GM12878 (cell line): ENCODE measurements around the gene PSMF1. TPM values are rescaled to one million over a fixed set of nuclear protein-coding genes. Genes with fewer than 3 reads are reported as not detected.

Experiments
- ATAC-seq: fragments of 200-7000 bp; cut with Tn5 transposase; 3 replicates; pipeline ENCODE4 v1.9.1; 2020; ENCODE audit warnings: mild to moderate bottlenecking, moderate library complexity
- BruUV-seq: library from RNA; stranded (reverse); fragments of 400-500 nt; replicated peaks from 2 replicates; lab custom pipeline; 2021; lab: Mats Ljungman, UMichigan
- CTCF ChIA-PET: fragments of 300-600 bp; sonication (Branson Sonifier 250); formaldehyde crosslinking; extraction: SDS; loops from one replicate; lab custom pipeline; 2021; ENCODE audit warnings: inconsistent platforms; lab: Yijun Ruan, JAX
- POLR2A ChIA-PET: fragments of 350-600 bp; formaldehyde crosslinking; extraction: SDS; loops from one replicate; lab custom pipeline; 2021; ENCODE audit warnings: inconsistent platforms; lab: Charles Lee
- RAD21 ChIA-PET: fragments of 300-600 bp; sonication (Branson Sonifier 250); formaldehyde crosslinking; loops from one replicate; lab custom pipeline; 2023; ENCODE audit warnings: antibody characterized with exemption; ENCODE audit not compliant: unreplicated experiment; lab: Charles Lee
- SMC1A ChIA-PET: fragments of 300-600 bp; sonication (Branson Sonifier 250); formaldehyde crosslinking; loops from one replicate; lab custom pipeline; 2023; ENCODE audit not compliant: unreplicated experiment, uncharacterized antibody; lab: Charles Lee
- DNase-seq: peaks from one replicate; pipeline ENCODE4 v3.0.0-alpha.2; 2011; ENCODE audit warnings: low read depth, low spot score
- FAIRE-seq: peaks from 3 replicates; lab custom pipeline; 2011; peaks lifted over from hg19 to GRCh38; lab: Jason Lieb, UNC
- H2AFZ ChIP-seq: 2 replicates; pipeline ENCODE4 v1.6.0; 2011; ENCODE audit warnings: low read depth, low read length, control low read depth; ENCODE audit not compliant: control insufficient read depth
- H3K27ac ChIP-seq: 2 replicates; pipeline ENCODE4 v1.5.1; 2011; ENCODE audit warnings: control low read depth; ENCODE audit not compliant: control insufficient read depth, insufficient read depth
- H3K27me3 ChIP-seq, 2 experiments: replicated peaks in 1 of 2; 2 replicates each; pipeline versions ENCODE4 v1.6.0 to v1.6.1; 2011; ENCODE audit warnings: low read length in 1 of 2; ENCODE audit not compliant: control insufficient read depth in 2 of 2, insufficient read depth in 2 of 2
- H3K36me3 ChIP-seq, 2 experiments: 2 replicates each; pipeline ENCODE4 v1.5.1; 2011; ENCODE audit warnings: low read length in 1 of 2; ENCODE audit not compliant: control insufficient read depth in 2 of 2, insufficient read depth in 2 of 2
- H3K4me1 ChIP-seq: 2 replicates; pipeline ENCODE4 v1.6.1; 2011; ENCODE audit warnings: mild to moderate bottlenecking, low read length, moderate library complexity, mixed read lengths; ENCODE audit not compliant: control insufficient read depth, insufficient read depth
- H3K4me2 ChIP-seq: 2 replicates; pipeline ENCODE4 v1.6.0; 2011; ENCODE audit warnings: control low read depth; ENCODE audit not compliant: control insufficient read depth, insufficient read depth
- H3K4me3 ChIP-seq: fragments of 200-600 bp; sonication (generic); 2 replicates; pipeline ENCODE4 v1.5.1; 2016
- H3K79me2 ChIP-seq: 2 replicates; pipeline ENCODE4 v1.6.0; 2011; ENCODE audit warnings: low read length; ENCODE audit not compliant: control insufficient read depth, insufficient read depth
- H3K9ac ChIP-seq: 2 replicates; pipeline ENCODE4 v1.8.0; 2011; ENCODE audit warnings: low read length, control low read depth, mixed read lengths; ENCODE audit not compliant: control insufficient read depth, insufficient read depth
- H3K9me3 ChIP-seq: replicated peaks from 3 replicates; pipeline ENCODE4 v1.5.1; 2011; ENCODE audit warnings: mild to moderate bottlenecking, low read length; ENCODE audit not compliant: control insufficient read depth, insufficient read depth
- H4K20me1 ChIP-seq: 2 replicates; pipeline ENCODE4 v1.6.0; 2011; ENCODE audit not compliant: control insufficient read depth, insufficient read depth
- ASH2L ChIP-seq: fragments of 300-600, 200-600 bp; sonication (generic); IDR thresholded peaks from 2 replicates; pipeline ENCODE4 v1.6.1; 2017; ENCODE audit warnings: low read depth, mild to moderate bottlenecking, borderline replicate concordance
- BACH1 ChIP-seq: fragments of 450-650 bp; IDR thresholded peaks from 2 replicates; pipeline ENCODE4 v1.6.1; 2017; ENCODE audit warnings: mild to moderate bottlenecking, borderline replicate concordance
- CHD4 ChIP-seq: fragments of 200-600 bp; sonication (generic); IDR thresholded peaks from 2 replicates; pipeline ENCODE4 v1.6.1; 2016; ENCODE audit warnings: mild to moderate bottlenecking
- EED ChIP-seq: sonication (generic); IDR thresholded peaks from 2 replicates; pipeline ENCODE4 v1.6.1; 2016; ENCODE audit warnings: antibody characterized with exemption, low read depth
- IKZF2 ChIP-seq, 2 experiments: fragments of 450-650 bp; IDR thresholded peaks; 2 replicates each; pipeline ENCODE4 v1.6.1; 2017; ENCODE audit warnings: mild to moderate bottlenecking in 2 of 2, moderate library complexity in 2 of 2
- IRF4 ChIP-seq: IDR thresholded peaks from 2 replicates; pipeline ENCODE4 v1.6.1; 2011; ENCODE audit warnings: low read depth, low read length
- KLF5 ChIP-seq: fragments of 450-650 bp; IDR thresholded peaks from 2 replicates; pipeline ENCODE4 v1.6.1; 2014; ENCODE audit warnings: mild to moderate bottlenecking; ENCODE audit not compliant: partially characterized antibody
- ZSCAN29 ChIP-seq: fragments of 450-650 bp; IDR thresholded peaks from 2 replicates; pipeline ENCODE4 v1.6.1; 2017; ENCODE audit warnings: mild to moderate bottlenecking, moderate library complexity
- WGBS: methylation state at CpG from one replicate; pipeline ENCODE4 v1.1.6; 2016; ENCODE audit warnings: low lambda C conversion rate; ENCODE audit not compliant: insufficient replicate concordance, insufficient coverage; ENCODE audit errors: missing lambda C conversion rate; 5-methylcytosine and 5-hydroxymethylcytosine counted together
- in situ Hi-C: fragments of 300-500 bp; cut with MboI; formaldehyde crosslinking; loops from 9 replicates; pipeline ENCODE4 v1.14.3; 2018; ENCODE audit warnings: mixed read lengths
- intact Hi-C: fragments of 100-400 bp; cut with micrococcal nuclease; formaldehyde crosslinking; loops from one replicate; pipeline ENCODE4 v1.14.2; 2022; ENCODE audit not compliant: unreplicated experiment
- polyA plus RNA-seq, 11 experiments: library from polyadenylated mRNA; depleted of rRNA in 4 of 11; unstranded in 6 of 11; stranded (reverse) in 5 of 11; fragments of >200 nt; fragmentation: Nextera tagmentation in 4 of 11; fragmentation: Illumina TruSeq in 1 of 11; extraction: Ambion mirVana in 4 of 11; extraction: Trizol in 1 of 11; gene quantifications; 1 replicate in 1 of 11; 2 replicates in 10 of 11; pipeline versions ENCODE4 v1.2.1 to v1.2.3, GENCODE V29; 2011 to 2016; ENCODE audit warnings: inconsistent platforms in 2 of 11, missing spikeins in 2 of 11, low read depth in 1 of 11
- total RNA-seq, 4 experiments: library from RNA; depleted of rRNA in 3 of 4; stranded (reverse); fragments of >200 nt in 3 of 4; fragmentation: Illumina TruSeq in 1 of 4; extraction: Trizol in 1 of 4; gene quantifications; 2 replicates each; pipeline versions ENCODE4 v1.2.1 to v1.2.3, GENCODE V29; 2013 to 2021
- TF ChIP-seq, protein P1 (sequence below): fragments of 150-350 bp; IDR thresholded peaks from 2 replicates; pipeline ENCODE4 v1.6.1; 2016; ENCODE audit warnings: low read depth, low read length
- TF ChIP-seq, protein P2 (sequence below): IDR thresholded peaks from 2 replicates; pipeline ENCODE4 v1.6.1; 2011; ENCODE audit warnings: borderline replicate concordance, low read depth, mild to moderate bottlenecking, moderate library complexity, low read length; ENCODE audit not compliant: insufficient read depth, poor library complexity, severe bottlenecking

PSMF1 gene
- total and polyA plus RNA-seq, 10 of the 15 experiments (the other 5 are each of a cell fraction or from before 2014, with no cell fraction given), result 14.2 to 173 (median 40.6) TPM

DNA sequence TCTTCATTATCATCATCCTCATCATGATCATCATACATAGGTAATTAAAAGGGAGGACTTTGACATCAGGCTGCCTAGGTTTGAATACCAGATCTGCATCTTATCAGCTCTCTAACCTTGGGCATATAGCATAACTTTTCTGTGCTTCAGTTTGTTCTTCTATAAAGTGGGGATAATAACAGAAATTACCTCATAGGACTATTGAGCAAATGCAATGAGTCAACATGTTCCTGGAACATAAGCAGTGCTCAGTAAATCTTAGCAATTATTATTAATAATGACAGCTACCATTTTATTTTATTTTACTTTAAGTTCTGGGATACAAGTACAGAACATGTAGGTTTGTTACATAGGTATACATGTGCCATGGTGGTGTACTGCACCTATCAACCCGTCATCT lies 92.1 kb downstream of the PSMF1 start:
- SMC1A ChIA-PET, result interaction anchor here (0.9 kb wide), 1 partner anchor 255 kb away, joined by 3 read pairs; no protein-coding TSS in a partner anchor

DNA sequence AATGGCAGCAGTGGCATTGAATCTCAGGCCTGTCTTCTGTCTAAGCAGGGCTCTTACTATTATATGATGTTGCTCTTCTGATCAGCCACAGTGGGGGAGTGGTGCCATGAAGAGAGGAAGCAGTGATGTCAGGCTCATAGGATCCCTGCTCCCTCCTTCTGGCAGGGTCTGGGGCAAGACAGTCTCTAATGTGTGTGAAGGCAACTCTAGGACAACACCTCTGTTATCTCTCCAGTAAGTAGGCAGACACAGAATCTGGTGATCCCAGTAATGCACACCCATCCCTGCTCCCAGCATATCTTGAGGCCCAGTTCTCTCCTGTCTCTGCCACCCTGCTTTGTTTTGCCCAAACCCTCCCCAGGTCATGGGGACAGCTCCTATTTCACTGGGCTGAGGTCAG lies 93.6 kb downstream of the PSMF1 start:
- Histone ChIP-seq H3K4me2 (no peak overlapping the region), H3K36me3 (no peaks in the 10 kb centered on the region), H3K79me2 (no peaks in the 10 kb centered on the region), H3K27me3 (peaks cover 0 to 4% of the 10 kb centered on the region in 2 experiments; a peak in 1 of 4 replicates), H3K9ac (no peak overlapping the region), H2AFZ (no peak overlapping the region), H4K20me1 (no peaks in the 10 kb centered on the region), H3K4me1 (peaks cover 2% of the 10 kb centered on the region; the same call in 1 of the 2 replicates), H3K4me3 (no peak overlapping the region), H3K9me3 (no peaks in the 10 kb centered on the region), H3K27ac (no peak overlapping the region)
- no peak for DNase-seq
- BruUV-seq, result no TSS peak
- FAIRE-seq, result no peak
- intact Hi-C loops (loop anchor here (2.0 kb wide), 1 partner anchor 103 kb away; no protein-coding TSS in a partner anchor), in situ Hi-C loops (loop anchor here (5.0 kb wide), 1 partner anchor 395 kb away; no protein-coding TSS in a partner anchor)
- ATAC-seq, result no peak
- POLR2A ChIA-PET, result no interaction called here
- RAD21 ChIA-PET, result interaction anchor here (1.1 kb wide), 1 partner anchor 257 kb away, joined by 3 read pairs; no protein-coding TSS in a partner anchor
- CTCF ChIA-PET, result interaction anchor here (1.3 to 1.9 kb wide), 4 partner anchors 12 to 248 kb away, joined by 3 to 4 read pairs (median 4); no protein-coding TSS in a partner anchor
- SMC1A ChIA-PET, result interaction anchor here (1.0 to 1.3 kb wide), 2 partner anchors 22 to 224 kb away, joined by 3 read pairs; no protein-coding TSS in a partner anchor
- TF ChIP-seq ZSCAN29 (no peak), ASH2L (no peak), IRF4 (no peak), IKZF2 (IDR thresholded peaks at IDR 0.05) (no peak), CHD4 (no peak), EED (no peak), KLF5 (no peak)
- TF ChIP-seq, protein P1, sequence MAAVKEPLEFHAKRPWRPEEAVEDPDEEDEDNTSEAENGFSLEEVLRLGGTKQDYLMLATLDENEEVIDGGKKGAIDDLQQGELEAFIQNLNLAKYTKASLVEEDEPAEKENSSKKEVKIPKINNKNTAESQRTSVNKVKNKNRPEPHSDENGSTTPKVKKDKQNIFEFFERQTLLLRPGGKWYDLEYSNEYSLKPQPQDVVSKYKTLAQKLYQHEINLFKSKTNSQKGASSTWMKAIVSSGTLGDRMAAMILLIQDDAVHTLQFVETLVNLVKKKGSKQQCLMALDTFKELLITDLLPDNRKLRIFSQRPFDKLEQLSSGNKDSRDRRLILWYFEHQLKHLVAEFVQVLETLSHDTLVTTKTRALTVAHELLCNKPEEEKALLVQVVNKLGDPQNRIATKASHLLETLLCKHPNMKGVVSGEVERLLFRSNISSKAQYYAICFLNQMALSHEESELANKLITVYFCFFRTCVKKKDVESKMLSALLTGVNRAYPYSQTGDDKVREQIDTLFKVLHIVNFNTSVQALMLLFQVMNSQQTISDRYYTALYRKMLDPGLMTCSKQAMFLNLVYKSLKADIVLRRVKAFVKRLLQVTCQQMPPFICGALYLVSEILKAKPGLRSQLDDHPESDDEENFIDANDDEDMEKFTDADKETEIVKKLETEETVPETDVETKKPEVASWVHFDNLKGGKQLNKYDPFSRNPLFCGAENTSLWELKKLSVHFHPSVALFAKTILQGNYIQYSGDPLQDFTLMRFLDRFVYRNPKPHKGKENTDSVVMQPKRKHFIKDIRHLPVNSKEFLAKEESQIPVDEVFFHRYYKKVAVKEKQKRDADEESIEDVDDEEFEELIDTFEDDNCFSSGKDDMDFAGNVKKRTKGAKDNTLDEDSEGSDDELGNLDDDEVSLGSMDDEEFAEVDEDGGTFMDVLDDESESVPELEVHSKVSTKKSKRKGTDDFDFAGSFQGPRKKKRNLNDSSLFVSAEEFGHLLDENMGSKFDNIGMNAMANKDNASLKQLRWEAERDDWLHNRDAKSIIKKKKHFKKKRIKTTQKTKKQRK, result no peak

More for the DNA sequence above, 92.1 kb downstream of the PSMF1 start:
- ChIA-PET POLR2A (no interaction called here), CTCF (interaction anchor here (1.2 to 2.0 kb wide), 5 partner anchors 9 to 392 kb away, joined by 3 to 8 read pairs (median 4); no protein-coding TSS in a partner anchor), RAD21 (no interaction called here)
- DNase-seq (no peak), FAIRE-seq (no peak), ATAC-seq (no peak)
- no TSS peak for BruUV-seq
- 67% methylated on average over 1 of the region's 1 CpG for whole genome bisulfite sequencing
- no peak overlapping the region for H3K4me3 ChIP-seq
- H3K27me3 ChIP-seq, result peaks cover 0 to 4% of the 10 kb centered on the region in 2 experiments; a peak in 1 of 4 replicates
- H2AFZ ChIP-seq, result no peak overlapping the region
- no peak overlapping the region for H3K9ac ChIP-seq
- peaks cover under 1% of the 10 kb centered on the region; the same call in 1 of the 2 replicates for H3K4me1 ChIP-seq
- no peak overlapping the region for H3K4me2 ChIP-seq
- H3K27ac ChIP-seq, result no peak overlapping the region
- intact Hi-C loops, result no loop called here
- H3K79me2 ChIP-seq, result no peaks in the 10 kb centered on the region
- TF ChIP-seq BACH1, result no peak
- TF ChIP-seq, protein P2, sequence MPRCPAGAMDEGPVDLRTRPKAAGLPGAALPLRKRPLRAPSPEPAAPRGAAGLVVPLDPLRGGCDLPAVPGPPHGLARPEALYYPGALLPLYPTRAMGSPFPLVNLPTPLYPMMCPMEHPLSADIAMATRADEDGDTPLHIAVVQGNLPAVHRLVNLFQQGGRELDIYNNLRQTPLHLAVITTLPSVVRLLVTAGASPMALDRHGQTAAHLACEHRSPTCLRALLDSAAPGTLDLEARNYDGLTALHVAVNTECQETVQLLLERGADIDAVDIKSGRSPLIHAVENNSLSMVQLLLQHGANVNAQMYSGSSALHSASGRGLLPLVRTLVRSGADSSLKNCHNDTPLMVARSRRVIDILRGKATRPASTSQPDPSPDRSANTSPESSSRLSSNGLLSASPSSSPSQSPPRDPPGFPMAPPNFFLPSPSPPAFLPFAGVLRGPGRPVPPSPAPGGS, result peak; percentile 38
- H3K36me3 ChIP-seq, result no peaks in the 10 kb centered on the region
- in situ Hi-C loops, result loop anchor here (5.0 kb wide), 1 partner anchor 393 kb away; no protein-coding TSS in a partner anchor
- no peaks in the 10 kb centered on the region for H4K20me1 ChIP-seq
- no peaks in the 10 kb centered on the region for H3K9me3 ChIP-seq
